HCT116 (cell line): ENCODE measurements around the gene PKN2.

ENCODE experiments used
- CEBPB ChIP-seq: IDR thresholded peaks from 2 replicates; pipeline ENCODE4 v1.6.1; 2012; ENCODE audit warnings: low read depth
- POLR2A ChIP-seq: IDR thresholded peaks from 2 replicates; pipeline ENCODE4 v1.7.0; 2011; ENCODE audit warnings: borderline replicate concordance; ENCODE audit not compliant: insufficient read depth, insufficient read length; ENCODE audit errors: extremely low read depth
- POLR2AphosphoS5 ChIP-seq: IDR thresholded peaks from 2 replicates; pipeline ENCODE4 v1.6.1; 2011; ENCODE audit warnings: mild to moderate bottlenecking, low read depth, low read length, moderate library complexity
- TCF7L2 ChIP-seq: IDR thresholded peaks from 2 replicates; pipeline ENCODE4 v1.7.0; 2011; ENCODE audit warnings: borderline replicate concordance, inconsistent platforms; ENCODE audit not compliant: insufficient read depth, insufficient read length; ENCODE audit errors: extremely low read depth
- ZNF274 ChIP-seq: fragments of 200-500 bp; sonication (Bioruptor generic); IDR thresholded peaks from 2 replicates; pipeline ENCODE4 v1.6.1; 2014; ENCODE audit warnings: mild to moderate bottlenecking, low read depth, low read length, inconsistent platforms
- TF ChIP-seq, protein P1 (sequence below), 3 experiments: fragments of 200-600 bp in 1 of 3; sonication (generic) in 1 of 3; IDR thresholded peaks in 2 of 3; conservative IDR thresholded peaks in 1 of 3; 2 replicates each; pipeline ENCODE4 v1.5.1; 2012 to 2017; ENCODE audit warnings: low read depth in 2 of 3, low read length in 2 of 3, antibody characterized with exemption in 1 of 3, borderline replicate concordance in 1 of 3, control low read depth in 1 of 3, mild to moderate bottlenecking in 1 of 3, mixed read lengths in 1 of 3, mixed run types in 1 of 3, moderate library complexity in 1 of 3; ENCODE audit not compliant: insufficient read depth in 1 of 3

DNA sequence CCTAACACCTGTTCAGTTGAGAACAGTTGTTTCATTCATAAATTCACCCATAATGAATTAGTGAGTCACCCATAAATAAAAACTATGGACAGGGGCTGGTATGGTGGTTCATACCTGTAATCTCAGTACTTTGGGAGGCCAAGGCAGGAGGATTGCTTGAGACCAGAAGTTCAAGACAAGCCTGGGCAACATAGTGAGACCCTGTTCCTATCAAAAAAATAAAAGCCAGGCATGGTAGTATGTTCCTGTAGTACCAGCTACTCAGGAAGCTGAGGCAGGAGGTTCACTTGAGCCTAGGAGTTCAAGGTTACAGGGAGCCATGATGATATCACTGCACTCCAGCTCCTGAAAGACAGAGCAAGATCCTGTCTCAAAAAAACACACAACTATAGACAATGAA is 128.3 kb downstream of the PKN2 start:
- no peak for TF ChIP-seq ZNF274
- TF ChIP-seq, protein P1, sequence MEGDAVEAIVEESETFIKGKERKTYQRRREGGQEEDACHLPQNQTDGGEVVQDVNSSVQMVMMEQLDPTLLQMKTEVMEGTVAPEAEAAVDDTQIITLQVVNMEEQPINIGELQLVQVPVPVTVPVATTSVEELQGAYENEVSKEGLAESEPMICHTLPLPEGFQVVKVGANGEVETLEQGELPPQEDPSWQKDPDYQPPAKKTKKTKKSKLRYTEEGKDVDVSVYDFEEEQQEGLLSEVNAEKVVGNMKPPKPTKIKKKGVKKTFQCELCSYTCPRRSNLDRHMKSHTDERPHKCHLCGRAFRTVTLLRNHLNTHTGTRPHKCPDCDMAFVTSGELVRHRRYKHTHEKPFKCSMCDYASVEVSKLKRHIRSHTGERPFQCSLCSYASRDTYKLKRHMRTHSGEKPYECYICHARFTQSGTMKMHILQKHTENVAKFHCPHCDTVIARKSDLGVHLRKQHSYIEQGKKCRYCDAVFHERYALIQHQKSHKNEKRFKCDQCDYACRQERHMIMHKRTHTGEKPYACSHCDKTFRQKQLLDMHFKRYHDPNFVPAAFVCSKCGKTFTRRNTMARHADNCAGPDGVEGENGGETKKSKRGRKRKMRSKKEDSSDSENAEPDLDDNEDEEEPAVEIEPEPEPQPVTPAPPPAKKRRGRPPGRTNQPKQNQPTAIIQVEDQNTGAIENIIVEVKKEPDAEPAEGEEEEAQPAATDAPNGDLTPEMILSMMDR (IDR thresholded peaks at IDR 0.05 in 2 of 3, conservative IDR thresholded peaks at IDR 0.05 in 1 of 3; ENCODE audit: borderline replicate concordance in 1 of 3, insufficient read depth in 1 of 3, low read depth in 2 of 3, low read length in 2 of 3) = no peak
- TF ChIP-seq TCF7L2 = no peak
- no peak for TF ChIP-seq POLR2A
- TF ChIP-seq CEBPB = no peak
- no peak for TF ChIP-seq POLR2AphosphoS5
